DMS 273 treated with DMSO at 0.1 percent for 48 hours (cell line): ENCODE results near the gene MCCC1.
"Not testable (repeated sequence)": the region's sequence is repeated elsewhere in the genome, so short reads cannot be mapped to it uniquely, and the experiment has no call there.

Experiments used
- DNase-seq: peaks from one replicate; lab custom pipeline; 2025; lab: John Stamatoyannopoulos, UW

Gene MCCC1

GRCh38 chr3:183099026-183099837 lies at the start of gene MCCC1:
TSS of gene MCCC1 (minus strand) at chr3:183099496. CDS start at chr3:183099440, 56 bp downstream.
- DNase-seq = peak; percentile 98

GRCh38 chr3:183148056-183148455 lies 48.8 kb upstream of the MCCC1 start:
- no peak for DNase-seq

- DNase-seq = no peak
Measured at GRCh38 chr3:183144363-183144762, 45.1 kb upstream of the MCCC1 start.

GRCh38 chr3:183142199-183142598 lies 42.9 kb upstream of the MCCC1 start:
- DNase-seq = no peak

GRCh38 chr3:183134844-183135243 lies 35.5 kb upstream of the MCCC1 start:
- no peak for DNase-seq

GRCh38 chr3:183132409-183132808 lies 33.1 kb upstream of the MCCC1 start:
- no peak for DNase-seq

GRCh38 chr3:183131735-183132134 lies 32.4 kb upstream of the MCCC1 start:
- DNase-seq = no peak

- no peak for DNase-seq
Measured at GRCh38 chr3:183131186-183131725, 32.0 kb upstream of the MCCC1 start.

GRCh38 chr3:183129243-183129642 lies 29.9 kb upstream of the MCCC1 start:
- no peak for DNase-seq

GRCh38 chr3:183128709-183129108 lies 29.4 kb upstream of the MCCC1 start:
- no peak for DNase-seq

- no peak for DNase-seq
Measured at GRCh38 chr3:183123891-183124290, 24.6 kb upstream of the MCCC1 start.

- no peak for DNase-seq
Measured at GRCh38 chr3:183122257-183122932, 23.1 kb upstream of the MCCC1 start.

- DNase-seq = no peak
Measured at GRCh38 chr3:183120538-183121215, 21.4 kb upstream of the MCCC1 start.

GRCh38 chr3:183117056-183117455 lies 17.8 kb upstream of the MCCC1 start:
- DNase-seq = no peak

GRCh38 chr3:183116025-183116614 lies 16.8 kb upstream of the MCCC1 start:
- peak; percentile 83 for DNase-seq

- no peak for DNase-seq
Measured at GRCh38 chr3:183114384-183115178, 15.3 kb upstream of the MCCC1 start.

GRCh38 chr3:183109847-183110246 lies 10.6 kb upstream of the MCCC1 start:
- DNase-seq = not testable (repeated sequence)

GRCh38 chr3:183108470-183108869 lies 9.2 kb upstream of the MCCC1 start:
- DNase-seq = no peak

GRCh38 chr3:183108001-183108449 lies 8.7 kb upstream of the MCCC1 start:
- DNase-seq = no peak

GRCh38 chr3:183107372-183107771 lies 8.1 kb upstream of the MCCC1 start:
- DNase-seq = not testable (repeated sequence)

- DNase-seq = no peak
Measured at GRCh38 chr3:183106635-183107034, 7.3 kb upstream of the MCCC1 start.
